Subcutaneous adipose tissue (tissue), 4 donors: ENCODE results near the gene CHRNA3. TPM values are rescaled to one million over a fixed set of nuclear protein-coding genes. Genes with fewer than 3 reads are reported as not detected.

Source experiments
- CTCF ChIP-seq: fragments of 450-650 bp; IDR thresholded peaks from one replicate; pipeline ENCODE4 v1.5.1; 2016; ENCODE audit warnings: low read depth, mild to moderate bottlenecking, control low read depth, antibody characterized with exemption, moderate library complexity
- total RNA-seq, 4 donors: library from RNA; depleted of rRNA; stranded (reverse); fragments of >200 nt; gene quantifications; one replicate each; pipeline ENCODE4 v1.1.0, GENCODE V29; 2016

CHRNA3 gene
- total RNA-seq, 4 donors from 2014 or later: not detected

- no peak for TF ChIP-seq CTCF
These were observed 16.4 kb downstream of the CHRNA3 start for GRCh38 chr15:78604420-78604819.

DNA sequence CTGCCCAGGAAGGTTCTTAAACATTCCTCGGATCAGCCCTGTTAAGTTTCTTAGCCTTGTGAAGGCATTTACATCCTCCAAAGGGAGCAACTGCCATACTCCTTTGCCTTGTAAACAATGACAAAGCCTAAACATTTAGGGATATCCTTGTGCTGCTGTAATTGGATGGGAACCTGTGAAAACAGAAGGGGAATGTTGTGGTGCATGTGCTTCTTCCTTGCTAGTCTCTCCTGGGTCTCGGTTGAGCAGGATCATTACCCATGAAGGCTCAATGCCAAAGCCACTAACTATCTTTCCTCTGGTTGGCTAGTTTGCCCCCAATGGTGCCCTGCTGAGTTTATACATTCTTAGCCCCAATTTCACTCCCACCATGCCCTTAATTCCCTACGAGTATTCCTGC is 17.3 kb downstream of the CHRNA3 start:
- TF ChIP-seq CTCF: no peak

GRCh38 chr15:78599189-78599588 is 21.6 kb downstream of the CHRNA3 start:
- TF ChIP-seq CTCF: no peak

DNA sequence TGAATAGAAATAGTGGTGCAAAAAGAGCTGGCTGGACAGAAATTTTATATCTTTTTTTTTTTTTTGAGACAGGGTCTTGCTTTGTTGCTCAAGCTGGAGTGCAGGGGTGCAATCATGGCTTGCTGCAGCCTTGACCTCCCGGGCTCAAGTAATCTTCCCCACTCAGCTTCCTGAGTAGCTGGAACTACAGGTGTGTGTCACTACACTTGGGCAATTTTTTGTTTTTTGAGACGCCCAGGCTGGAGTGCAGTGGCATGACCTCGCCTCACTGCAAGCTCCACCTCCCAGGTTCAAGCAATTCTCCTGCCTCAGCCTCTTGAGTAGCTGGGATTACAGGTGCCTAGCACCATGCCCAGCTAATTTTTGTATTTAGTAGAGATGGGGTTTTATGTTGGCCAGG is 22.4 kb downstream of the CHRNA3 start:
- TF ChIP-seq CTCF: no peak

DNA sequence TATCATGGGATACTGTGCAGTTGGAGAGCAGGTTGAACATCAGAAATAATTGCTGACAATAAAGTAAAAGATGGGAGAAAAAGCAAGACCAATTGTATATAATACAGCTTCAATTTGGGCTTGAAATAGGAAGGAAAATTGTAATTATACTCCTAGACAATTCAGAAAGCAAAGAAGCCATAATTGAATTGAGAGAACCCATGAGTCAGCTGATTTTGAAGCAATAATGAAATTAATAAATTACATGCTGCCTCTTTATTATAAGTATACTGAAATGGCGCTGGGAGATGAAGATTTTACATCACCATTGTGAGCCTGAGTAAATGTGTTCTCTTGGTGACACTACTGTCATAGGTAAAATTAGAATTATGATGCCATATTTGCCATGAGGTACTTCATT is 23.2 kb downstream of the CHRNA3 start:
- no peak for TF ChIP-seq CTCF

GRCh38 chr15:78574944-78575343 is 45.9 kb downstream of the CHRNA3 start:
- no peak for TF ChIP-seq CTCF

GRCh38 chr15:78573416-78573815 is 47.4 kb downstream of the CHRNA3 start:
- TF ChIP-seq CTCF: no peak
